ENCODE results near the gene HDAC7.

- TF ChIP-seq GATA2 (IDR thresholded peaks at IDR 0.05; ENCODE audit: low read depth, low read length) (no peak), GATA3 (IDR thresholded peaks at IDR 0.05; ENCODE audit: low read depth, low read length) (no peak)
Observed at GRCh38 chr12:47856721-47857575, 37.2 kb upstream of the HDAC7 start.
